CD4-positive, alpha-beta T cell treated with Interferon gamma for 1 hour (primary cell): ENCODE data around the gene SFXN5.
"Not testable (repeated sequence)": the region's sequence is repeated elsewhere in the genome, so short reads cannot be mapped to it uniquely, and the experiment has no call there.

Experiments
- DNase-seq: peaks from one replicate; pipeline ENCODE4 v3.0.0-alpha.2; 2020

SFXN5 gene

GRCh38 chr2:73078457-73079411 is 7.2 kb upstream of the SFXN5 start:
- DNase-seq: no peak

GRCh38 chr2:73077424-73077795 is 5.9 kb upstream of the SFXN5 start:
- DNase-seq: no peak

- no peak for DNase-seq
These were observed 5.3 kb upstream of the SFXN5 start for GRCh38 chr2:73076701-73077423.

DNA sequence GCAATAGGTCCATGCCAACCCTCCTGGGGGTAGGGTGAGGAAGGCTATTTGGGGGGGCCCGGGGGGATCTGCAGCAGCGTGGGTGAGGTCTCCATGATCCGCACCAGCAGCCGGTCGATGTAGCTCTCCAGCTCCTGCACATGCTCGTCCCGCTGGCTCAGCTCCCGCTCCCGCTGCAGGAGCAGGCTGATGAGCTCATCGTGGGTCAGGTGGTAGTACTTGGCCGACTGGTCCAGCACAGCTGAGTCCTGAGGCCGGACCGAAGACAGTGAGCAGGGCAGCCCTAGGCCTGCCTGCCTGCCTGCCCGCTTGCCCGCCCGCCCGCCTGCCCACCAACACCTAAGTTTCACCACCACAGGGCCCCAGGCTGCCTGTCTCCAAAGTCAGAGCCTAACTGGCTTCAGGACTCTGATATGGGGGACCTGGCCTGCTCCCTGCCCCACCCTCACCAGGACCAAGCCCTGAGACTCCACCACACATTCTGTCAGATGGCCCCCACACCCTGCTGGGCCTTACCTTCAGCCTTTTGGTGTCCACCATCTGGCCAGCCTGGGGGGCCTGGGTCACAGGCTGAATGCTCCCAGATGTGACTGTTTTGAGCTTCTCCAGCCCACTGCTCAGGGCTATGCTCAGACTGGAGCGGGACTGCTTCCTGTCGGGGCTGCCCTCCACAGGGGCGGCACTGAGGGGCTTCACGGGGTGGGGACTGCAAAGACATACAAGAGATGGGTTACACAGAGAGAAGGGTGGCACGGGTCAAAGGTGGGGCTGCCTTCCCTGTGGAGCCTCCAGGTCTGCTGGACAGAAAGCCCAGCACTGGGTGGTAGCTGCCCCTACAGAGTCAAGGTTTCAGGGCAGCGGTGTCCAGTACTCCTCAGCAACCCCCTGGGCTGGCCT is 4.2 kb upstream of the SFXN5 start:
- DNase-seq: no peak

DNA sequence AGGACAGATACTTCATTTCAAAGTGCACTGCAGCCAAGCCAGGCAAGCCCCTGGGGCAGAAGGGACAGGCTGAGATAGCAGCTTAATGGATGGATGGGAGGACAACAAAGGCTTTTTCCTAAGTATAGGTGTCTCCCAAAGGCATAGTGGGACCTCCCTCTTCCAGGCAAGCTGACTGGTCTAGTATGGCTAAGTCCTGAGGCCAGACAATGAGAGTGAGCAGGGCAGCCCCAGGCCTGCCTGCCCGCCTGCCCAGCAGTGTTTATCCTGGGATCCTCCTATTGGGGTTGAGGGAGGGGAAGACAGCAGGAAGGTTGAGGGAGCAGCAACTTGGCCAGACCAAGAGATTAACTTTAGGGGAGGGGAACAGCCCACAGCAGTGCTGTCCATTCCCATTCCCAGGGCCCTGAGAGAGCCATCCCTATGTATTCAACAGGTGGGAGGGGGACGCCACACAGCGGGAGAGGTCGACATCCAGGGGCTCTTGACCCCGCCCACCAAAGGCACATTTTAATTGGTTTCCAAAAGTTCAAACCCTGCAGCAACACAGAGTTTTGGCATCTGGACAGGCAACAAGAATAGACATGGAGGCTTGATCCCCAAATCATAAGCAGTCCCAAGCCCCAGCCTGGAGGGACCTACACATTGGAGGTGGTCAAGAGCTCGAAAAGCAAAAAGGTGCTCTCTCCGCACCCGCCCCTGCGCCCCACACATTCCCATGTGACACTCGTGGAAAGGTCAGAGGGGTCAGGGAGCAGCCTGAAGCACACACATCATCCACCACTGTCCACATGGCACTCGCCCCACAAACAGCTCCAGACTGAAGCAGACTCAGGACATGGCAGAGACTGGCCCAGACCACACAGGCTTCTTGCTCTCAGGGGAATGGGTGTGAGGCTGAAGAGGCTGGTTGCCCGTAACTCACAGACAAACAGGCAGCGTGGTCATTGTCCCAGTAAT is 2.9 kb upstream of the SFXN5 start:
- DNase-seq: no peak

- DNase-seq: no peak
These were observed 904 bp upstream of the SFXN5 start for GRCh38 chr2:73072416-73072815.

GRCh38 chr2:73072129-73072395 is 550 bp upstream of the SFXN5 start:
- no peak for DNase-seq

- DNase-seq: no peak
These were observed 711 bp downstream of the SFXN5 start for GRCh38 chr2:73070643-73071359.

GRCh38 chr2:73069855-73070642 is 1.5 kb downstream of the SFXN5 start:
- no peak for DNase-seq

DNA sequence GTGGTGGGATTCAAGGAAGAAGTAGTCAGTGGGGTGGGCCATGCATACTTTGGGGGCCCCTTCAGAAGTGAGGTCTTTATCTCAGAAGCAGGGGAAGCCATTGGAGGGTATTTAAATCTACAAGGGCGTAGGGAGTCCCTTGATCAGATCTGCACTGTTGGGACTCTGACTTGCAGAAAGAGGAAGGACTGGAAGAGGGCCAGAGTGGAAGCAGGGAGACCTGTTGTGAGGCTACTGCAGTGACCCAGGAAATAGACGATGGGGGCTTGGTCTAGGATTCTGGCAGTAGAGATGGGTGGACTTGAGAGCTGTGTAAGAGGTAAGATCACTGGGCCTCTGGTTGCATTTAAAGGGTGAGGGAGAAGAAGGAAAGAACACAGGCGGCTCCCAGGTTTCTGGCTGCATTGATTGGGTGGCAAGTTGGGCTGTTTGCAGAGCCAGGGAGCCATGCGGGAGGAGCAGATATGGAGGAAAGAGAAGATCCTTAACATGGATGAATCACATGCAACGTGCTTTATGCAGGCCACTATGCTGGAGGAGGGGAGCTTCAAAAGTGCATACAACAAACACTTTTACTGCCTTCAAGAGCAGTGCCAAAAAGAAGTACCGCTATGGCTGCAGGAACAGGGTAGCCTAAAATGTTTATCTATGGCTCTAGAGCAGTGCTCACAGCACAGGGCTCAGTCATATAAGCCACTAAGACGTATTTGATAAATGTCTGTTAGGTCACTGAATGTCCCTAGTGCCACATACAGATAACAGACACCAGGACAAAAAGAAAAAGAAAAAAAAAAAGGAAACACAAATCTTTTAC is 2.3 kb downstream of the SFXN5 start:
- no peak for DNase-seq

DNA sequence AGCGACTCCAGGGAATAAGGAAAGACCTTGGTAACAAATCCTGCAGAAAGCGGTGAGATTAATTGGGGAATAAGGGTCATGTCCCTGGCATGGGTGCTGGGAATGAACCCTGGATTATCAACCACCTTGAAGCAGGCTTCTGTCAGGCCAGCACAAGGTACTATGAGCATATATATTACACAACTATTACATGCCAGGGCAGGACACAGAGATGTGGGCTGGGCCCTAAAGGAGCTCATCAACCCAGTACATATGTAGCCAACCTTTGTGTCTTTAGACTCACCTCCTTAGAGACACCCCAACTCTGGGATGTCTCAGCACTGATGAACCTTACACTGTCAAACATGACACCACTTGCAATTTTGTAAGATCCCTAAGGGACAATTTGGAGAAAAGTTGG is 3.4 kb downstream of the SFXN5 start:
- DNase-seq: no peak

GRCh38 chr2:73067043-73067442 is 4.5 kb downstream of the SFXN5 start:
- no peak for DNase-seq

GRCh38 chr2:73065070-73065469 is 6.4 kb downstream of the SFXN5 start:
- not testable (repeated sequence) for DNase-seq

DNA sequence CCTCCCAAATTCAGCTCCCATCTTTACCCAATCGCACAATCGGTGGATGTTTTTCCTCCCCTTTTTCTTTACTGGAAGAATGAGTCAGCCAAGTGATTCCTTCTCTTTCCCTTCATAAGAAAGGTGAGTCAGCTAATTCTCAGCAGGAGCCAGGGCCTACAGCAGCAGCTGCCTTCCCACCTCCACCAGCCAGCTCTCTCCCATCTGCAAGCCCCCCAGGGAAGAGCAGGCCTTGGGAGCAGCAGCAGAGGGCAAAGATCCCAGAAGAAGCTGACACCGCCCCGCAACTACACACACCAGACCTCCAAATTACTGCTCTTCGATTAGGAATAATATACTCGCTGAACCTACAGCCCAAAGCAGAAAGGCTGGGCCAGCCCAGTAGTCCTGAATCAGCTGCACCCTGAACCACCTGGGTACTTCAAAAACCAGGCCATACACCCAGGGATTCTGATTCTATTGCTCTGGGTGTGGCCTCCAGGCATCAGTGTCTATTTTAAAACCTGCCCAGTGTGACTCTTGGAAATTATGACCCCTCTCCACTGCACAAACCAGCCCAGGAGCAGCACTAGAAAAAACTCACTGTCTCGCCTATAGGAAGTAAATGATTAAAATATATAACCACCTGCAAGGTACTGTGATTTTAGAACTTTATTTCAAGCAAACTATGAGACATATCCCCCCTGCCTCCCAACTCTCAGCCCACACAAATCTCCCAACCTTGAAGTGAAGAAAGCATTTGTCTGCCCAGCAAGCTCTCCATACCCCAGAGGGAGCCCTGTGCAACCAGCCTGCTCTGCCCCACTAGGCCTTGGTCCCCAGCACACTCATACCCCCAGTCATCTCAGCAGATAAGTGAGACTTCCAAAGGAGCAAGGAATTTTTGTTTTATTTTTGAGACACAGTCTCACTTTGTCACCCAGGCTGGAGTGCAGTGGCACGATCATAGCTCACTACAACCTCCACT is 7.3 kb downstream of the SFXN5 start:
- no peak for DNase-seq

DNA sequence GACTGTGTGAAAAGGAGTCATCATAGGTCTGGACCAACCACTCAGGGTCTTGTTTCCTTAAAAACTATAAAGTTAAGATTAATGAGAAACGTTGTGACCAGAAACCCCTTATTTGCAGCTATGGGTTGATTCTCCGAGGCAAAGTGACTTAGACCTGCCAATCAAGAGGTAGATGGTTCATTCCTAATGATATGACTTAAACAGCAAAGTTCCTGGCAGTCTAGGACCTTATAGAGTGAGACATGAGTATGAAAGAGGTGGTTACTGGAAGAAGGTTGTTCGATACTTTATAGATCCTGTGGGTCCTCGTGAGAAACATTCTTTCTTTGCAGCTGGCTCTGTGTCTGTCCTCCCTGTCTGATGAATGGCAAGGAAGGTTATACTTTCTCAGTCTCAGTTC is 8.0 kb downstream of the SFXN5 start:
- no peak for DNase-seq

GRCh38 chr2:73059106-73059505 is 12.4 kb downstream of the SFXN5 start:
- no peak for DNase-seq

DNA sequence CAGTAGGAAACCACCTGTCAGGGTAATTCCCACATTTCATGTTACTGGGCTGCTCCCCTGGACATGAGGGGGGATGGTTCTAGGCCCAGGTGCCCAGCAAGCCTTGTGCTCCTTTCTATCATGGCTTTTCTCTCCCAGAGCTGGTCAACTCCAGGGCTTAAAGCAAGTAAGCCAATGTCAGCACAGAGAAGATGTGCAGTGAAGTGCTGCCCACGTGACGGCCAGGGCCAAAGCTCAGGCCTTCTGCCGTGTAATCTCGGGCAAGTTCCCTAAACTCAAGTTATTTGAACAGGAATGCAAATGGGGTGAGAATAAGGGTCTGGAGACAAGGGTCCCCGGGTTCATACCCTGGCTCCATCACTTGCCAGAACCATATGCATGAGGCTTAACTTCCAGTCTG is 16.5 kb downstream of the SFXN5 start:
- no peak for DNase-seq

- no peak for DNase-seq
These were observed 18.0 kb downstream of the SFXN5 start for GRCh38 chr2:73053316-73054114.
